ENCODE data around the gene SGCE.

DNA sequence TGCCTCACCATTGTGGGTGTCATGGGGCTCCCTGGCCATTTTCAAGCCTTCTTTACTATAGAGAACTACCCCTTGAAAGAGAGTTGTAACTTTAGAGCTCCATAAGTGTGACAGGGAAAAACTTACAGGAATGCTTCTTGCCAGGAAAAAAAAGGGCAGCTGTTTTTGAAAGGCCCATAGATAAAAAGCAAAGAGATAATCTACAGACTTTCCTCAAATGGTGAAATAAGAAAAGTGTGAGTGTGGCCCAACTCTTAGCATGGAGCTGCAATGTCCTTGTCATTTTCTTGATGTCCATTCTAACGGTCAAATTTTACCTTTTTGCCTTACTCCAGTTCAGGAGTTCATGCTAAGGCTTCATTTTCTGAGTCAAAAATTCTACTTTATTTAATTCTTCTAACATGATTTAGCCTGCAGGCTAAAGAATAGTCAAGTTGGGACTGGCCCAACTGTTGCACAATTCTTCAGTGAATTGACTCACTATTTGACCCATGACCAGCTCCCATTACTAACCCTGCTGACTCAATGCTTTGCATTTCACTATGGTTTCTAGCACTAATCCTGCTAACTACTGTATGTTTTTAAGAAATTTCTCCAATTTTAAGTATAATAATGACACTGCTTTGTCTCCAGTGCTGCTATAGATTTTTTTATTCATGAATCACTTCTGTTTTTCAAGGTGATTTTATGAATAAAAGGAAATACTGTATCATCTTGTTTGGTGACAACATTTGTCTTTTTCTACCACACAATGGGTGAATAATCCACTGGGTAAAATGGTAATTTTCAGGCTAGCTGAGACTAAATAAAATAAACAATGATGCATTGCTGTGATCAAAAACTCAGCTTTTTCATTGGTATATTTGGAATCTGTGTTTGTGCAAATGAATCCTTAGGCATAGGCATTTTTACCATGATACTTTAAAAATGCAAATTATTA, 41.4 kb upstream of the SGCE start:
- TF ChIP-seq, protein P1, sequence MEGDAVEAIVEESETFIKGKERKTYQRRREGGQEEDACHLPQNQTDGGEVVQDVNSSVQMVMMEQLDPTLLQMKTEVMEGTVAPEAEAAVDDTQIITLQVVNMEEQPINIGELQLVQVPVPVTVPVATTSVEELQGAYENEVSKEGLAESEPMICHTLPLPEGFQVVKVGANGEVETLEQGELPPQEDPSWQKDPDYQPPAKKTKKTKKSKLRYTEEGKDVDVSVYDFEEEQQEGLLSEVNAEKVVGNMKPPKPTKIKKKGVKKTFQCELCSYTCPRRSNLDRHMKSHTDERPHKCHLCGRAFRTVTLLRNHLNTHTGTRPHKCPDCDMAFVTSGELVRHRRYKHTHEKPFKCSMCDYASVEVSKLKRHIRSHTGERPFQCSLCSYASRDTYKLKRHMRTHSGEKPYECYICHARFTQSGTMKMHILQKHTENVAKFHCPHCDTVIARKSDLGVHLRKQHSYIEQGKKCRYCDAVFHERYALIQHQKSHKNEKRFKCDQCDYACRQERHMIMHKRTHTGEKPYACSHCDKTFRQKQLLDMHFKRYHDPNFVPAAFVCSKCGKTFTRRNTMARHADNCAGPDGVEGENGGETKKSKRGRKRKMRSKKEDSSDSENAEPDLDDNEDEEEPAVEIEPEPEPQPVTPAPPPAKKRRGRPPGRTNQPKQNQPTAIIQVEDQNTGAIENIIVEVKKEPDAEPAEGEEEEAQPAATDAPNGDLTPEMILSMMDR (conservative IDR thresholded peaks at IDR 0.05; ENCODE audit: low read length): no peak
- TF ChIP-seq EZH2phosphoT487 (IDR thresholded peaks at IDR 0.05; ENCODE audit: borderline replicate concordance, low read depth, low read length): no peak
